Natural killer cell (primary cell): Measurements from ENCODE around the gene ERCC5. TPM values are rescaled to one million over a fixed set of nuclear protein-coding genes. Genes with fewer than 3 reads are reported as not detected.

Experiments
- ATAC-seq, 3 donors: fragments of 150-1000 bp in 2 of 3; fragments of 200-7000 bp in 1 of 3; cut with Tn5 transposase; 1 replicate in 1 of 3; 2 replicates in 2 of 3; pipeline ENCODE4 v1.10.0; 2021; ENCODE audit warnings: mild to moderate bottlenecking in 2 of 3, moderate library complexity in 2 of 3
- DNase-seq, 2 donors: peaks; one replicate each; pipeline versions ENCODE4 v3.0.0 to v3.0.0-alpha.2; 2013 to 2021; ENCODE audit warnings: mixed read lengths in 1 of 2
- H3K27ac ChIP-seq: one replicate; pipeline ENCODE4 v1.5.1; 2013; ENCODE audit warnings: mild to moderate bottlenecking, low read length
- H3K27me3 ChIP-seq: one replicate; pipeline ENCODE4 v1.6.1; 2013; ENCODE audit warnings: low read length; ENCODE audit not compliant: control insufficient read depth, insufficient read depth
- H3K36me3 ChIP-seq: one replicate; pipeline ENCODE4 v1.6.1; 2013; ENCODE audit warnings: low read length; ENCODE audit not compliant: control insufficient read depth, insufficient read depth
- H3K4me1 ChIP-seq: one replicate; pipeline ENCODE4 v1.6.1; 2013; ENCODE audit warnings: low read length; ENCODE audit not compliant: control insufficient read depth, insufficient read depth
- H3K4me3 ChIP-seq: one replicate; pipeline ENCODE4 v1.5.1; 2013; ENCODE audit warnings: low read length
- H3K9me3 ChIP-seq: one replicate; pipeline ENCODE4 v1.6.1; 2013; ENCODE audit warnings: low read length; ENCODE audit not compliant: control insufficient read depth, insufficient read depth
- H3K27ac Mint-ChIP-seq, 2 donors: one replicate each; pipeline ENCODE4 v1.8.0; 2022; ENCODE audit warnings: mild to moderate bottlenecking in 2 of 2, mixed read lengths in 2 of 2, moderate library complexity in 1 of 2
- H3K27me3 Mint-ChIP-seq, 2 donors: one replicate each; pipeline ENCODE4 v1.8.0; 2022; ENCODE audit warnings: low read depth in 2 of 2, mixed read lengths in 2 of 2
- H3K36me3 Mint-ChIP-seq: one replicate; pipeline ENCODE4 v1.8.0; 2022; ENCODE audit warnings: mixed read lengths
- H3K4me1 Mint-ChIP-seq, 2 donors: one replicate each; pipeline ENCODE4 v1.8.0; 2022; ENCODE audit warnings: mixed read lengths in 2 of 2
- H3K4me3 Mint-ChIP-seq: one replicate; pipeline ENCODE4 v1.8.0; 2022; ENCODE audit warnings: mild to moderate bottlenecking, moderate library complexity, mixed read lengths
- H3K9me3 Mint-ChIP-seq, 2 donors: one replicate each; pipeline ENCODE4 v1.8.0; 2022; ENCODE audit warnings: mixed read lengths in 2 of 2
- WGBS: methylation state at CpG from one replicate; pipeline ENCODE4 v1.1.7; 2013; ENCODE audit warnings: missing lambda C conversion rate; ENCODE audit not compliant: insufficient coverage; 5-methylcytosine and 5-hydroxymethylcytosine counted together
- intact Hi-C: fragments of 100-400 bp; cut with micrococcal nuclease; formaldehyde crosslinking; loops from one replicate; pipeline ENCODE4 v1.14.2; 2022
- total RNA-seq, 4 donors: library from RNA; stranded (reverse); fragments of 120-200 nt in 1 of 4; gene quantifications; one replicate each; pipeline versions ENCODE4 v1.2.3 to v1.2.4, GENCODE V29; 2013 to 2022
- TF ChIP-seq, protein P1 (sequence below): fragments of 200-600 bp; IDR thresholded peaks from one replicate; pipeline ENCODE4 v1.8.0; 2022; ENCODE audit warnings: antibody characterized with exemption

Gene ERCC5
- total RNA-seq, 3 donors from 2014 or later (not counting 1 experiment from before 2014, with no cell fraction given) = 110 to 127 (median 126) TPM

DNA sequence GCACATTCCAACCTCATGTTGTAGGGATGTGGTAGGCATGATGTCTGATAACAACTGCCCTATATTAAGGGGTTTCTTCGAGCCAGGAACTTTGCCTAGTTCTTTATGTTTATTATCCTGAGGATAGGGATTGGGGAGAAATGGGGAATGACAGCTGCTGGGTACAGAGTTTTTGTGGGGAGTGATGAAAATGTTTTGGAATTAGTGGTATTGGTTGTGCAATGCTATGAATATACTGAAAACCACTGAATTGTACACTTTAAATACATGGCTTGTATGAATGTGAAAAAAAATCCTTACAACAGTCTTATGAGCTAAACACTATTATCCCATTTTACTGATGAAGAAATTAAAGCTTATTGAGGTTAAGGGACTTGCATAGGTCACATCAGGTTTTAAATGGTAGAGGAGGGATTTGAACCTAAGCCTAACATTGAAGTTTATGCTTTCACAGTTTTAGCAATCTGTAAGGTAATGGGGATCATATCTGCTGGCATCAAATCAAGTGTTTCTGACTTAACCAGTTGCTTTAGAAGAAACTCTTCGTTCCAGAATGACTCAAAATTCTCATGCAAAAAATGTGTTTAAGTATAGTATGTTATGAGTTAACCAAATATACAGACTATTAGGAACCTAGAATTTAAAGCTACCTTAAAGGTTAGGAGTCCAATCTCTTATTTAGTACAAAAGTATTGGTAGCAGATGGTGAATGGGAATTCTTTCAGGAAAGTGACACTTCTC is 61.4 kb downstream of the ERCC5 start:
- TF ChIP-seq, protein P1, sequence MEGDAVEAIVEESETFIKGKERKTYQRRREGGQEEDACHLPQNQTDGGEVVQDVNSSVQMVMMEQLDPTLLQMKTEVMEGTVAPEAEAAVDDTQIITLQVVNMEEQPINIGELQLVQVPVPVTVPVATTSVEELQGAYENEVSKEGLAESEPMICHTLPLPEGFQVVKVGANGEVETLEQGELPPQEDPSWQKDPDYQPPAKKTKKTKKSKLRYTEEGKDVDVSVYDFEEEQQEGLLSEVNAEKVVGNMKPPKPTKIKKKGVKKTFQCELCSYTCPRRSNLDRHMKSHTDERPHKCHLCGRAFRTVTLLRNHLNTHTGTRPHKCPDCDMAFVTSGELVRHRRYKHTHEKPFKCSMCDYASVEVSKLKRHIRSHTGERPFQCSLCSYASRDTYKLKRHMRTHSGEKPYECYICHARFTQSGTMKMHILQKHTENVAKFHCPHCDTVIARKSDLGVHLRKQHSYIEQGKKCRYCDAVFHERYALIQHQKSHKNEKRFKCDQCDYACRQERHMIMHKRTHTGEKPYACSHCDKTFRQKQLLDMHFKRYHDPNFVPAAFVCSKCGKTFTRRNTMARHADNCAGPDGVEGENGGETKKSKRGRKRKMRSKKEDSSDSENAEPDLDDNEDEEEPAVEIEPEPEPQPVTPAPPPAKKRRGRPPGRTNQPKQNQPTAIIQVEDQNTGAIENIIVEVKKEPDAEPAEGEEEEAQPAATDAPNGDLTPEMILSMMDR = no peak
- no peak overlapping the region for H3K27ac Mint-ChIP-seq
- peaks cover 10 to 19% of the 10 kb centered on the region in 2 donors for H3K27me3 Mint-ChIP-seq
- 91% methylated on average over 1 of the region's 2 CpGs for WGBS
- Histone ChIP-seq H3K4me3 (no peak overlapping the region), H3K36me3 (no peaks in the 10 kb centered on the region), H3K9me3 (no peaks in the 10 kb centered on the region), H3K27me3 (peaks cover 3% of the 10 kb centered on the region), H3K27ac (no peak overlapping the region), H3K4me1 (no peaks in the 10 kb centered on the region)
- intact Hi-C loops = no loop called here
- H3K9me3 Mint-ChIP-seq = no peaks in the 10 kb centered on the region
- H3K4me3 Mint-ChIP-seq = no peak overlapping the region
- DNase-seq = no peak
- H3K4me1 Mint-ChIP-seq = no peaks in the 10 kb centered on the region
- no peak for ATAC-seq
- no peaks in the 10 kb centered on the region for H3K36me3 Mint-ChIP-seq

DNA sequence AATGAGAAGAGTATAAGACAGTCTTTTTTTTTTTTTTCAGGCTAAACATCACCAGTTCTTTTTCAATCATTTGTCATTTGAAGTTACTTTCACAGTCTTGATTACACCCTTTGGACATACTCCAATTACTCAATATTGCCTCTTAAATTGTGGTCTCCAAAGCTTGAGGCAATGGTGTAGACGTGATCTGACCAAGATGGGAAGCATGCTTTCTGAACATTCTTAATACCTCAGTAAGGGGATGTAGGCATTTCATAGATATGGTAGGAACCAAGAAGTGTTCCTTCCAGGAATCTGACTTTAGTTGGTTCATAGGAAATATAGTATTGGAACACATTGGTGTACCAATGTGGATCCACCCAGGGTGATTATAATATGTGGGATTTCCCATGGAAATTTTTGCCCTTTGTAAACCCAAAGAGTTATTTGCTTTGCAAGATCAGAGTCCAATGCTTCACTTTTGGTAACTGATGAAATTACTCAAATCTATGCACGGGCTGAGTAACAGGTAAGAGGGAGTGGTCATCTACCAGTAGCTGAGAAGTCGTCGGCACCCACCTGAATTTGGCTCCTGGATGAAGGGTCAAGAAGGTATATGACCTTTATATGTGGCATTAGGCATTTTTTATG is 62.2 kb downstream of the ERCC5 start:
- Histone ChIP-seq H3K36me3 (no peaks in the 10 kb centered on the region), H3K27ac (no peak overlapping the region), H3K27me3 (peaks cover 3% of the 10 kb centered on the region), H3K9me3 (no peaks in the 10 kb centered on the region), H3K4me3 (no peak overlapping the region), H3K4me1 (no peaks in the 10 kb centered on the region)
- no peak for DNase-seq
- TF ChIP-seq, protein P1 = no peak
- Mint-ChIP-seq H3K27me3 (peaks cover 13 to 24% of the 10 kb centered on the region in 2 donors), H3K36me3 (no peaks in the 10 kb centered on the region), H3K4me3 (no peak overlapping the region), H3K9me3 (no peaks in the 10 kb centered on the region), H3K4me1 (no peaks in the 10 kb centered on the region), H3K27ac (no peak overlapping the region)
- no peak for ATAC-seq
- 78% methylated on average over 4 of the region's 4 CpGs for WGBS
- intact Hi-C loops = no loop called here

DNA sequence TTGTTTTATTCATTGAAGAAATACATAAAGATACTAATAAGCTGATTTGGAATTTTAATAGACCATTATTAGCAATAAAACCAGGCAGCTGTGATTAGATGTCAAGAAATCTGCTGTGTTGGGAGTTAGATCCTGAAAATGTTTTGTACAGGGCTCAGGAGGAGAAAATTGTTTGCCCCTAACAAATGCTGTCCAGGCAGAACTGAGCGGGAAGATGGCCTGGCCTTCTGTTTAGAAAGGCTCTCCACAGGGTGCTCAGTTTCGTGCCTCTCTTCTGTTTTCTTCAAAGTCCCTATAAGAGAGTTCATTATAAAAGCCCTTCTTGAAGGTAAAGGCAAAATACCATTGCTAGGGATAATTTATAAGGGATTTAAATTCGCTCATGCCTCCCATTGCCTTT is 64.1 kb downstream of the ERCC5 start:
- H3K4me3 Mint-ChIP-seq = no peak overlapping the region
- no peak overlapping the region for H3K4me3 ChIP-seq
- no peaks in the 10 kb centered on the region for H3K4me1 ChIP-seq
- peaks cover 3% of the 10 kb centered on the region for H3K27me3 ChIP-seq
- ATAC-seq = no peak
- no peaks in the 10 kb centered on the region for H3K36me3 ChIP-seq
- no peaks in the 10 kb centered on the region for H3K9me3 Mint-ChIP-seq
- no peak overlapping the region for H3K27ac ChIP-seq
- H3K27ac Mint-ChIP-seq = no peak overlapping the region
- no peak for DNase-seq
- 86% methylated on average over 2 of the region's 3 CpGs for WGBS
- TF ChIP-seq, protein P1 = no peak
- no peaks in the 10 kb centered on the region for H3K4me1 Mint-ChIP-seq
- intact Hi-C loops = no loop called here
- peaks cover 15 to 38% of the 10 kb centered on the region in 2 donors for H3K27me3 Mint-ChIP-seq
- no peaks in the 10 kb centered on the region for H3K36me3 Mint-ChIP-seq
- no peaks in the 10 kb centered on the region for H3K9me3 ChIP-seq
